K562 (cell line): ENCODE data around the gene HPN. TPM values are rescaled to one million over a fixed set of nuclear protein-coding genes. Genes with fewer than 3 reads are reported as not detected.

Source experiments
- ATF2 ChIP-seq: sonication (generic); formaldehyde crosslinking; IDR thresholded peaks from 2 replicates; pipeline ENCODE4 v1.8.1; 2022; ENCODE audit warnings: missing genetic modification reagents
- BHLHE40 ChIP-seq: IDR thresholded peaks from 2 replicates; pipeline ENCODE4 v1.6.1; 2011; ENCODE audit warnings: low read length, improper control_type of control experiment
- CHCHD3 ChIP-seq: fragments of 250-450 bp; sonication (Bioruptor Pico); IDR thresholded peaks from 2 replicates; pipeline ENCODE4 v2.1.2; 2022; ENCODE audit warnings: mild to moderate bottlenecking
- CREB1 ChIP-seq, 2 experiments: sonication (generic) in 1 of 2; formaldehyde crosslinking in 1 of 2; IDR thresholded peaks; 2 replicates each; pipeline versions ENCODE4 v1.6.1 to v1.8.0; 2012 to 2022; ENCODE audit warnings: inconsistent platforms in 1 of 2, mild to moderate bottlenecking in 1 of 2, missing genetic modification reagents in 1 of 2, moderate library complexity in 1 of 2
- CREB3 ChIP-seq: fragments of 450-650 bp; conservative IDR thresholded peaks from 2 replicates; pipeline ENCODE4 v1.6.1; 2016; ENCODE audit warnings: missing genetic modification characterization, low read depth, mild to moderate bottlenecking, missing compliant biosample characterization, moderate library complexity
- HDAC8 ChIP-seq: fragments of 450-650 bp; IDR thresholded peaks from 2 replicates; pipeline ENCODE4 v1.6.1; 2016; ENCODE audit warnings: mild to moderate bottlenecking, missing genetic modification characterization, moderate library complexity, missing compliant biosample characterization
- HNRNPLL ChIP-seq: fragments of 200-400 bp; formaldehyde crosslinking; IDR thresholded peaks from 2 replicates; pipeline ENCODE4 v1.6.1; 2017; ENCODE audit warnings: low read length, low read depth, mild to moderate bottlenecking; ENCODE audit not compliant: poor library complexity, severe bottlenecking
- POLR2B ChIP-seq: fragments of 450-650 bp; IDR thresholded peaks from 2 replicates; pipeline ENCODE4 v1.6.1; 2018; ENCODE audit warnings: low read depth; ENCODE audit not compliant: partially characterized antibody
- RBM14 ChIP-seq: fragments of 200-400 bp; formaldehyde crosslinking; IDR thresholded peaks from 2 replicates; pipeline ENCODE4 v1.6.1; 2018; ENCODE audit warnings: low read depth, mild to moderate bottlenecking, low read length, moderate library complexity, borderline replicate concordance; ENCODE audit not compliant: insufficient read depth
- RFX1 ChIP-seq: fragments of 450-650 bp; IDR thresholded peaks from 2 replicates; pipeline ENCODE4 v1.6.1; 2016; ENCODE audit warnings: mild to moderate bottlenecking, moderate library complexity
- SRSF9 ChIP-seq: fragments of 200-400 bp; formaldehyde crosslinking; IDR thresholded peaks from 2 replicates; pipeline ENCODE4 v1.6.1; 2017; ENCODE audit warnings: low read depth, low read length, borderline replicate concordance
- ZBTB8A ChIP-seq: fragments of 450-650 bp; IDR thresholded peaks from 2 replicates; pipeline ENCODE4 v1.6.1; 2018; ENCODE audit warnings: mild to moderate bottlenecking, moderate library complexity; ENCODE audit not compliant: partially characterized antibody
- ZNF282 ChIP-seq: sonication (generic); formaldehyde crosslinking; IDR thresholded peaks from 2 replicates; pipeline ENCODE4 v1.8.1; 2023; ENCODE audit warnings: missing genetic modification reagents
- ZNF398 ChIP-seq: fragments of 250-450 bp; sonication (Bioruptor Pico); IDR thresholded peaks from 2 replicates; pipeline ENCODE4 v1.8.0; 2021; ENCODE audit warnings: moderate library complexity, mild to moderate bottlenecking, inconsistent platforms
- ZNF507 ChIP-seq: conservative IDR thresholded peaks from 2 replicates; pipeline ENCODE4 v1.6.1; 2017; ENCODE audit warnings: missing genetic modification characterization, missing compliant biosample characterization
- ZNF592 ChIP-seq: fragments of 450-650 bp; IDR thresholded peaks from 2 replicates; pipeline ENCODE4 v1.6.1; 2017; ENCODE audit warnings: antibody characterized with exemption, mild to moderate bottlenecking
- ZZZ3 ChIP-seq: fragments of 450-650 bp; IDR thresholded peaks from 2 replicates; pipeline ENCODE4 v1.6.1; 2016; ENCODE audit warnings: antibody characterized with exemption, mild to moderate bottlenecking, moderate library complexity
- polyA plus RNA-seq, 8 experiments: library from polyadenylated mRNA; depleted of rRNA in 4 of 8; stranded (reverse) in 5 of 8; unstranded in 3 of 8; fragments of >200 nt; fragmentation: Nextera tagmentation in 2 of 8; fragmentation: Illumina TruSeq in 1 of 8; extraction: Ambion mirVana in 2 of 8; extraction: Trizol in 1 of 8; gene quantifications; 2 replicates each; pipeline versions ENCODE4 v1.2.1 to v1.2.3, GENCODE V29; 2011 to 2014; ENCODE audit warnings: inconsistent platforms in 1 of 8, missing spikeins in 1 of 8
- total RNA-seq, 7 experiments: library from RNA; depleted of rRNA in 6 of 7; stranded (reverse); fragments of >200 nt in 6 of 7; fragmentation: Illumina TruSeq in 2 of 7; extraction: Trizol in 2 of 7; gene quantifications; 2 replicates each; pipeline versions ENCODE4 v1.2.1 to v1.2.3, GENCODE V29; 2011 to 2021; ENCODE audit warnings: low replicate concordance in 1 of 7

HPN gene
- total and polyA plus RNA-seq, 9 of the 15 experiments (the other 6 are each of a cell fraction or from before 2014, with no cell fraction given) = 0.10 to 0.20 TPM; not detected in 7

- TF ChIP-seq HNRNPLL (no peak), ZZZ3 (no peak), ATF2 (CRISPR knock-in tag) (no peak), ZNF507 (tag) (no peak), ZNF592 (peak; percentile 87), RBM14 (no peak), ZBTB8A (no peak), SRSF9 (no peak), BHLHE40 (peak; percentile 74), RFX1 (no peak), CHCHD3 (CRISPR knock-in tag) (no peak), HDAC8 (tag) (no peak), ZNF398 (CRISPR knock-in tag) (no peak), CREB1 (IDR thresholded peaks at IDR 0.05) (peak; percentile 71; the same call in 1 of the 2 replicates), CREB1 (CRISPR knock-in tag; IDR thresholded peaks at IDR 0.05) (peak; percentile 76), POLR2B (no peak), CREB3 (tag) (0 out of 2 replicates have a peak, but pooled peaks have one; percentile 37), ZNF282 (CRISPR knock-in tag) (no peak)
These were observed 534 bp upstream of the HPN start (continued) for GRCh38 chr19:35040826-35041547.
